HCT116 (cell line): ENCODE data around the gene FCSK. TPM values are rescaled to one million over a fixed set of nuclear protein-coding genes. Genes with fewer than 3 reads are reported as not detected.
A peak's percentile ranks its signal among the peaks of the same experiment; 100 is the strongest.

Source experiments
- ATAC-seq: fragments of 200-7000 bp; cut with Tn5 transposase; 2 replicates; pipeline ENCODE4 v1.9.1; 2020; ENCODE audit warnings: mild to moderate bottlenecking, moderate library complexity
- BruUV-seq: library from RNA; stranded (reverse); fragments of 400-500 nt; replicated peaks from 2 replicates; lab custom pipeline; 2021; lab: Mats Ljungman, UMichigan
- CTCF ChIA-PET: fragments of 300-600 bp; sonication (Branson Sonifier 250); formaldehyde crosslinking; loops from one replicate; lab custom pipeline; 2021; ENCODE audit warnings: antibody characterized with exemption; lab: Charles Lee
- POLR2A ChIA-PET: fragments of 300-600, 350-600 bp; sonication (Branson Sonifier 250); formaldehyde crosslinking; loops from one replicate; lab custom pipeline; 2021; ENCODE audit warnings: antibody characterized with exemption; lab: Charles Lee
- RAD21 ChIA-PET, 2 experiments: fragments of 300-600 bp; sonication (Branson Sonifier 250); formaldehyde crosslinking; loops; one replicate each; lab custom pipeline; 2023; ENCODE audit warnings: low total read pairs in 2 of 2; ENCODE audit not compliant: uncharacterized antibody in 2 of 2, unreplicated experiment in 2 of 2, low non-redundant PET in 1 of 2; lab: Charles Lee
- DNase-seq: peaks from one replicate; pipeline ENCODE4 v3.0.0-alpha.2; 2010; ENCODE audit warnings: low read depth, low spot score
- H2AFZ ChIP-seq: fragments of 200-600 bp; shearing (Covaris generic), sonication (generic); 2 replicates; pipeline ENCODE4 v1.6.1; 2017; ENCODE audit warnings: low read depth, mixed run types, mixed read lengths, antibody characterized with exemption, low read length; ENCODE audit not compliant: poor library complexity, severe bottlenecking
- H3K27ac ChIP-seq: 2 replicates; pipeline ENCODE4 v1.5.1; 2012; ENCODE audit warnings: low read depth, low read length
- H3K27me3 ChIP-seq: fragments of 200-600 bp; sonication (generic); 2 replicates; pipeline ENCODE4 v1.6.1; 2016; ENCODE audit warnings: mixed run types, low read length, mixed read lengths; ENCODE audit not compliant: insufficient read depth
- H3K36me3 ChIP-seq, 2 experiments: fragments of 200-500 bp in 1 of 2; fragments of 200-600 bp in 1 of 2; sonication (Bioruptor generic) in 1 of 2; sonication (generic) in 1 of 2; 2 replicates each; pipeline versions ENCODE4 v1.5.1 to v1.6.1; 2014 to 2016; ENCODE audit warnings: low read length in 2 of 2, inconsistent platforms in 1 of 2, mixed read lengths in 1 of 2, mixed run types in 1 of 2; ENCODE audit not compliant: insufficient read depth in 2 of 2, control insufficient read depth in 1 of 2
- H3K4me1 ChIP-seq, 2 experiments: fragments of 200-600 bp in 1 of 2; sonication (generic) in 1 of 2; 2 replicates each; pipeline versions ENCODE4 v1.5.1 to v1.6.1; 2012 to 2017; ENCODE audit warnings: low read length in 2 of 2, inconsistent platforms in 1 of 2, mild to moderate bottlenecking in 1 of 2, mixed read lengths in 1 of 2, mixed run types in 1 of 2, moderate library complexity in 1 of 2; ENCODE audit not compliant: insufficient read depth in 2 of 2, control insufficient read depth in 1 of 2
- H3K4me2 ChIP-seq: fragments of 200-600 bp; sonication (generic); 2 replicates; pipeline ENCODE4 v1.6.1; 2017; ENCODE audit warnings: mixed run types, low read length, mixed read lengths
- H3K4me3 ChIP-seq, 2 experiments: fragments of 200-600 bp in 1 of 2; sonication (generic) in 1 of 2; replicated peaks in 1 of 2; 2 replicates each; pipeline ENCODE4 v1.5.1; 2011 to 2016; ENCODE audit warnings: low read length in 2 of 2, control low read depth in 1 of 2, low read depth in 1 of 2, mild to moderate bottlenecking in 1 of 2, mixed read lengths in 1 of 2, mixed run types in 1 of 2
- H3K79me2 ChIP-seq: fragments of 200-600 bp; sonication (generic); 2 replicates; pipeline ENCODE4 v1.6.1; 2017; ENCODE audit warnings: mild to moderate bottlenecking, mixed run types, low read length, moderate library complexity, mixed read lengths; ENCODE audit not compliant: insufficient read depth
- H3K9ac ChIP-seq: fragments of 200-600 bp; sonication (generic); 2 replicates; pipeline ENCODE4 v1.6.1; 2016; ENCODE audit warnings: low read length, mixed read lengths
- H3K9me2 ChIP-seq: fragments of 200-600 bp; sonication (generic), shearing (Covaris generic); 2 replicates; pipeline ENCODE4 v1.6.1; 2017; ENCODE audit warnings: mixed run types, mild to moderate bottlenecking, moderate library complexity; ENCODE audit not compliant: insufficient read depth
- H3K9me3 ChIP-seq, 2 experiments: fragments of 200-500 bp in 1 of 2; fragments of 200-600 bp in 1 of 2; sonication (Bioruptor generic) in 1 of 2; sonication (generic) in 1 of 2; 2 replicates each; pipeline ENCODE4 v1.6.1; 2014 to 2017; ENCODE audit warnings: low read length in 2 of 2, mixed read lengths in 2 of 2, inconsistent platforms in 1 of 2, low read depth in 1 of 2, mild to moderate bottlenecking in 1 of 2, mixed run types in 1 of 2, moderate library complexity in 1 of 2; ENCODE audit not compliant: control insufficient read depth in 1 of 2, insufficient read depth in 1 of 2
- H4K20me1 ChIP-seq: fragments of 200-600 bp; sonication (generic), shearing (Covaris generic); 2 replicates; pipeline ENCODE4 v1.6.1; 2017; ENCODE audit warnings: mixed run types, mild to moderate bottlenecking, moderate library complexity; ENCODE audit not compliant: insufficient read depth
- ATF3 ChIP-seq: IDR thresholded peaks from 2 replicates; pipeline ENCODE4 v1.6.1; 2012
- CBX3 ChIP-seq: IDR thresholded peaks from 2 replicates; pipeline ENCODE4 v1.6.1; 2012; ENCODE audit warnings: low read depth
- CTCF ChIP-seq, 3 experiments: fragments of 200-600 bp in 1 of 3; sonication (generic) in 1 of 3; IDR thresholded peaks in 2 of 3; conservative IDR thresholded peaks in 1 of 3; 2 replicates each; pipeline ENCODE4 v1.5.1; 2012 to 2017; ENCODE audit warnings: low read depth in 2 of 3, low read length in 2 of 3, antibody characterized with exemption in 1 of 3, borderline replicate concordance in 1 of 3, control low read depth in 1 of 3, mild to moderate bottlenecking in 1 of 3, mixed read lengths in 1 of 3, mixed run types in 1 of 3, moderate library complexity in 1 of 3; ENCODE audit not compliant: insufficient read depth in 1 of 3
- ELF1 ChIP-seq: IDR thresholded peaks from 2 replicates; pipeline ENCODE4 v1.6.1; 2012; ENCODE audit warnings: low read depth, borderline replicate concordance
- EZH2phosphoT487 ChIP-seq: fragments of 200-600 bp; IDR thresholded peaks from 2 replicates; pipeline ENCODE4 v1.6.1; 2018; ENCODE audit warnings: antibody characterized with exemption, borderline replicate concordance
- FOSL1 ChIP-seq: IDR thresholded peaks from 2 replicates; pipeline ENCODE4 v1.6.1; 2012; ENCODE audit warnings: low read depth
- JUND ChIP-seq: IDR thresholded peaks from 2 replicates; pipeline ENCODE4 v1.6.1; 2012
- MAX ChIP-seq: IDR thresholded peaks from 2 replicates; pipeline ENCODE4 v1.6.1; 2012
- POLR2A ChIP-seq: IDR thresholded peaks from 2 replicates; pipeline ENCODE4 v1.7.0; 2011; ENCODE audit warnings: borderline replicate concordance; ENCODE audit not compliant: insufficient read depth, insufficient read length; ENCODE audit errors: extremely low read depth
- POLR2AphosphoS5 ChIP-seq: IDR thresholded peaks from 2 replicates; pipeline ENCODE4 v1.6.1; 2011; ENCODE audit warnings: mild to moderate bottlenecking, low read depth, low read length, moderate library complexity
- RAD21 ChIP-seq: IDR thresholded peaks from 2 replicates; pipeline ENCODE4 v1.6.1; 2012; ENCODE audit warnings: low read depth, mild to moderate bottlenecking
- REST ChIP-seq: IDR thresholded peaks from 2 replicates; pipeline ENCODE4 v1.6.1; 2012; ENCODE audit warnings: low read depth
- SIN3A ChIP-seq: IDR thresholded peaks from 2 replicates; pipeline ENCODE4 v1.6.1; 2012; ENCODE audit warnings: low read depth
- SP1 ChIP-seq: IDR thresholded peaks from 2 replicates; pipeline ENCODE4 v1.6.1; 2012; ENCODE audit warnings: low read depth
- TCF7L2 ChIP-seq: IDR thresholded peaks from 2 replicates; pipeline ENCODE4 v1.7.0; 2011; ENCODE audit warnings: borderline replicate concordance, inconsistent platforms; ENCODE audit not compliant: insufficient read depth, insufficient read length; ENCODE audit errors: extremely low read depth
- YY1 ChIP-seq: IDR thresholded peaks from 2 replicates; pipeline ENCODE4 v1.6.1; 2011; ENCODE audit warnings: low read length, low read depth, moderate library complexity, mild to moderate bottlenecking; ENCODE audit not compliant: insufficient replicate concordance; ENCODE audit errors: extremely low read depth
- ZBTB33 ChIP-seq: IDR thresholded peaks from 2 replicates; pipeline ENCODE4 v1.6.1; 2011; ENCODE audit warnings: mild to moderate bottlenecking, low read length, moderate library complexity; ENCODE audit not compliant: insufficient replicate concordance; ENCODE audit errors: extremely low read depth
- ZNF274 ChIP-seq: fragments of 200-500 bp; sonication (Bioruptor generic); IDR thresholded peaks from 2 replicates; pipeline ENCODE4 v1.6.1; 2014; ENCODE audit warnings: mild to moderate bottlenecking, low read depth, low read length, inconsistent platforms
- intact Hi-C: fragments of 100-400 bp; cut with micrococcal nuclease; formaldehyde crosslinking; loops from 2 replicates; pipeline ENCODE4 v1.10.0; 2022
- total RNA-seq: library from RNA; stranded (reverse); gene quantifications from one replicate; pipeline ENCODE4 v1.2.1, GENCODE V29; 2021; ENCODE audit not compliant: unreplicated experiment

The FCSK gene
- total RNA-seq, 1 experiment from 2014 or later: 17.1 TPM

GRCh38 chr16:70523743-70524398 lies 69.5 kb downstream of the FCSK start, which contains the start of gene SF3B3:
SF3B3 (plus strand) TSS chr16:70523816; CDS start chr16:70526657, 2,841 bp downstream.
- Histone ChIP-seq H3K27me3 (no peaks in the 10 kb centered on the region), H3K4me2 (peak within 1 kb of the TSS; percentile 76), H2AFZ (peak within 1 kb of the TSS; percentile 42), H3K36me3 (peaks cover 15 to 26% of the 10 kb centered on the region in 2 experiments), H3K27ac (peak within 1 kb of the TSS; percentile 71), H3K79me2 (peaks cover 73% of the 10 kb centered on the region), H3K9me3 (no peaks in the 10 kb centered on the region), H3K9ac (peak within 1 kb of the TSS; percentile 88), H3K4me1 (peaks cover 7 to 16% of the 10 kb centered on the region in 2 experiments; a peak in 3 of 4 replicates), H4K20me1 (peaks cover 14% of the 10 kb centered on the region; the same call in 1 of the 2 replicates), H3K9me2 (no peaks in the 10 kb centered on the region), H3K4me3 (peak within 1 kb of the TSS; percentile 68 to 72)
- RAD21 ChIA-PET: no interaction called here
- DNase-seq (no peak), ATAC-seq (peak; percentile 74)
- CTCF ChIA-PET: no interaction called here
- intact Hi-C loops: loop anchor here (1.0 to 10.0 kb wide), 2 partner anchors 131 to 143 kb away; no protein-coding TSS in a partner anchor
- POLR2A ChIA-PET: interaction anchor here (2.1 kb wide), 1 partner anchor 144 kb away, joined by 6 read pairs; no protein-coding TSS in a partner anchor
- no TSS peak for BruUV-seq
- TF ChIP-seq RAD21 (no peak; the same call in 1 of the 2 replicates), SIN3A (peak; percentile 51; the same call in 1 of the 2 replicates), REST (no peak), EZH2phosphoT487 (no peak), JUND (no peak), FOSL1 (no peak; the same call in 1 of the 2 replicates), ZNF274 (no peak), TCF7L2 (no peak), YY1 (peak; percentile 92), ZBTB33 (no peak), CTCF (IDR thresholded peaks at IDR 0.05 in 2 of 3, conservative IDR thresholded peaks at IDR 0.05 in 1 of 3; ENCODE audit: borderline replicate concordance in 1 of 3, insufficient read depth in 1 of 3, low read depth in 2 of 3, low read length in 2 of 3) (no peak), MAX (peak; percentile 86), POLR2A (peak; percentile 90), SP1 (no peak), ELF1 (no peak; the same call in 1 of the 2 replicates), CBX3 (no peak; the same call in 1 of the 2 replicates), ATF3 (no peak), POLR2AphosphoS5 (peak; percentile 75)
